ENCODE data around the gene ADGRB3.

- TF ChIP-seq CTCF (IDR thresholded peaks at IDR 0.05) (no peak), POLR2A (IDR thresholded peaks at IDR 0.05) (no peak)
These were observed 788.7 kb downstream of the ADGRB3 start for GRCh38 chr6:69423785-69424184.
